Measurements from ENCODE around the gene MYOZ2.

- TF ChIP-seq CTCF (IDR thresholded peaks at IDR 0.05; ENCODE audit: low read depth, low read length) (no peak), EZH2phosphoT487 (IDR thresholded peaks at IDR 0.05; ENCODE audit: low read depth) (no peak)
Measured at GRCh38 chr4:119113033-119113655, 22.5 kb upstream of the MYOZ2 start.

All from OCI-LY3 (cell line).